NCI-H524 treated with DMSO at 0.1 percent for 48 hours (cell line): Measurements from ENCODE around the gene KLHL17.

Source experiments
- DNase-seq: peaks from one replicate; lab custom pipeline; 2025; lab: John Stamatoyannopoulos, UW

The KLHL17 gene

GRCh38 chr1:923131-923990 is 37.0 kb upstream of the KLHL17 start, which contains the start of gene SAMD11:
TSS of gene SAMD11 (plus strand) at chr1:923923. CDS start at chr1:924432, 509 bp downstream.
- DNase-seq, result no peak

GRCh38 chr1:923991-924655 is 36.3 kb upstream of the KLHL17 start:
- no peak for DNase-seq

- DNase-seq, result no peak
Measured at GRCh38 chr1:924656-925560, 35.5 kb upstream of the KLHL17 start.

- no peak for DNase-seq
Measured at GRCh38 chr1:925561-926421, 34.6 kb upstream of the KLHL17 start.

GRCh38 chr1:927234-927633 is 33.1 kb upstream of the KLHL17 start:
- DNase-seq, result no peak

- DNase-seq, result no peak
Measured at GRCh38 chr1:927748-928147, 32.6 kb upstream of the KLHL17 start.

GRCh38 chr1:928825-929661 is 31.3 kb upstream of the KLHL17 start:
- no peak for DNase-seq

- DNase-seq, result no peak
Measured at GRCh38 chr1:929712-930632, 30.4 kb upstream of the KLHL17 start.

GRCh38 chr1:930633-931138 is 29.7 kb upstream of the KLHL17 start:
- DNase-seq, result no peak

GRCh38 chr1:931380-932172 is 28.8 kb upstream of the KLHL17 start:
- DNase-seq, result no peak

- DNase-seq, result no peak
Measured at GRCh38 chr1:932173-932510, 28.2 kb upstream of the KLHL17 start.

GRCh38 chr1:932776-933602 is 27.4 kb upstream of the KLHL17 start:
- DNase-seq, result no peak

- DNase-seq, result peak; percentile 34
Measured at GRCh38 chr1:933603-933940, 26.8 kb upstream of the KLHL17 start.

- no peak for DNase-seq
Measured at GRCh38 chr1:934991-935750, 25.2 kb upstream of the KLHL17 start.

- DNase-seq, result peak; percentile 54
Measured at GRCh38 chr1:935751-936231, 24.6 kb upstream of the KLHL17 start.

GRCh38 chr1:936348-937264 is 23.8 kb upstream of the KLHL17 start:
- DNase-seq, result no peak
